GM18951 (cell line): Measurements from ENCODE around the gene SOX5.
"Not testable (repeated sequence)": the region's sequence is repeated elsewhere in the genome, so short reads cannot be mapped to it uniquely, and the experiment has no call there.

Source experiments
- POLR2A ChIP-seq: IDR thresholded peaks from 4 replicates; pipeline ENCODE4 v1.6.1; 2011; ENCODE audit warnings: mild to moderate bottlenecking; ENCODE audit not compliant: insufficient read length, insufficient read depth; ENCODE audit errors: extremely low read depth
- in situ Hi-C: fragments of 300-500 bp; cut with MboI; formaldehyde crosslinking; loops from one replicate; pipeline ENCODE4 v1.12.0; 2022; ENCODE audit warnings: low sequenced_read_pairs, mixed read lengths, inconsistent platforms; ENCODE audit not compliant: unreplicated experiment

SOX5 gene

GRCh38 chr12:23555180-23555824 is 394.2 kb downstream of the SOX5 start:
- TF ChIP-seq POLR2A: no peak
- in situ Hi-C loops: no loop called here

GRCh38 chr12:23552417-23552816 is 397.1 kb downstream of the SOX5 start:
- TF ChIP-seq POLR2A: no peak
- in situ Hi-C loops: no loop called here

- no peak for TF ChIP-seq POLR2A
- in situ Hi-C loops: no loop called here
Measured at GRCh38 chr12:23550753-23551152, 398.7 kb downstream of the SOX5 start.

- in situ Hi-C loops: no loop called here
- no peak for TF ChIP-seq POLR2A
Measured at GRCh38 chr12:23548742-23549141, 400.7 kb downstream of the SOX5 start.

- no peak for TF ChIP-seq POLR2A
- in situ Hi-C loops: no loop called here
Measured at GRCh38 chr12:23546756-23547155, 402.7 kb downstream of the SOX5 start.

- in situ Hi-C loops: no loop called here
- no peak for TF ChIP-seq POLR2A
Measured at GRCh38 chr12:23543767-23544166, 405.7 kb downstream of the SOX5 start.

- in situ Hi-C loops: no loop called here
- TF ChIP-seq POLR2A: no peak
Measured at GRCh38 chr12:23542187-23542586, 407.3 kb downstream of the SOX5 start.

- in situ Hi-C loops: no loop called here
- TF ChIP-seq POLR2A: no peak
Measured at GRCh38 chr12:23540572-23540971, 408.9 kb downstream of the SOX5 start.

GRCh38 chr12:23536293-23536692 is 413.2 kb downstream of the SOX5 start:
- in situ Hi-C loops: no loop called here
- TF ChIP-seq POLR2A: no peak

GRCh38 chr12:23535441-23535840 is 414.0 kb downstream of the SOX5 start:
- no peak for TF ChIP-seq POLR2A
- in situ Hi-C loops: no loop called here

- no peak for TF ChIP-seq POLR2A
- in situ Hi-C loops: no loop called here
Measured at GRCh38 chr12:23534196-23534595, 415.3 kb downstream of the SOX5 start.

GRCh38 chr12:23533699-23534098 is 415.8 kb downstream of the SOX5 start:
- in situ Hi-C loops: no loop called here
- TF ChIP-seq POLR2A: no peak

GRCh38 chr12:23533265-23533664 is 416.2 kb downstream of the SOX5 start:
- in situ Hi-C loops: no loop called here
- TF ChIP-seq POLR2A: no peak

GRCh38 chr12:23528316-23528715 is 421.2 kb downstream of the SOX5 start:
- in situ Hi-C loops: no loop called here
- TF ChIP-seq POLR2A: no peak

GRCh38 chr12:23525450-23526072 is 423.9 kb downstream of the SOX5 start:
- no peak for TF ChIP-seq POLR2A

GRCh38 chr12:23523339-23523738 is 426.1 kb downstream of the SOX5 start:
- TF ChIP-seq POLR2A: no peak
- in situ Hi-C loops: no loop called here

More at GRCh38 chr12:23525450-23526072, 423.9 kb downstream of the SOX5 start:
- in situ Hi-C loops: no loop called here

GRCh38 chr12:23519444-23519843 is 430.0 kb downstream of the SOX5 start:
- in situ Hi-C loops: not testable (repeated sequence)

- in situ Hi-C loops: not testable (repeated sequence)
Measured at GRCh38 chr12:23515785-23516184, 433.7 kb downstream of the SOX5 start.
